KG1 (cell line): ENCODE data around the gene NIP7.
"Not testable (repeated sequence)": the region's sequence is repeated elsewhere in the genome, so short reads cannot be mapped to it uniquely, and the experiment has no call there.

Source experiments
- DNase-seq: peaks from one replicate; lab custom pipeline; 2025; lab: John Stamatoyannopoulos, UW

Gene NIP7

GRCh38 chr16:69345923-69346322, 6.4 kb downstream of the NIP7 start:
- no peak for DNase-seq

GRCh38 chr16:69346683-69347082, 7.1 kb downstream of the NIP7 start:
- no peak for DNase-seq

GRCh38 chr16:69348222-69348621, 8.7 kb downstream of the NIP7 start:
- no peak for DNase-seq

GRCh38 chr16:69349536-69349935, 10.0 kb downstream of the NIP7 start:
- DNase-seq: no peak

- no peak for DNase-seq
Observed at GRCh38 chr16:69350536-69351133, 11.1 kb downstream of the NIP7 start.

GRCh38 chr16:69351309-69352027, 11.9 kb downstream of the NIP7 start, which contains the start of gene TMED6:
Gene TMED6, minus strand, starts transcription at chr16:69351786. Its CDS starts 33 bp downstream, at chr16:69351753.
- DNase-seq: no peak

GRCh38 chr16:69360070-69360469, 20.5 kb downstream of the NIP7 start:
- DNase-seq: not testable (repeated sequence)

GRCh38 chr16:69363281-69363717, 23.7 kb downstream of the NIP7 start:
- DNase-seq: no peak

- DNase-seq: no peak
Observed at GRCh38 chr16:69364088-69364487, 24.5 kb downstream of the NIP7 start.

- no peak for DNase-seq
Observed at GRCh38 chr16:69365901-69366300, 26.3 kb downstream of the NIP7 start.

- no peak for DNase-seq
Observed at GRCh38 chr16:69366431-69366830, 26.9 kb downstream of the NIP7 start.

GRCh38 chr16:69367980-69368379, 28.4 kb downstream of the NIP7 start:
- DNase-seq: no peak

- no peak for DNase-seq
Observed at GRCh38 chr16:69368866-69369265, 29.3 kb downstream of the NIP7 start.

GRCh38 chr16:69371564-69371963, 32.0 kb downstream of the NIP7 start:
- no peak for DNase-seq

- DNase-seq: no peak
Observed at GRCh38 chr16:69373019-69373418, 33.4 kb downstream of the NIP7 start.

- no peak for DNase-seq
Observed at GRCh38 chr16:69376393-69377059, 37.0 kb downstream of the NIP7 start.

GRCh38 chr16:69378036-69378435, 38.5 kb downstream of the NIP7 start:
- no peak for DNase-seq

- no peak for DNase-seq
Observed at GRCh38 chr16:69378760-69379159, 39.2 kb downstream of the NIP7 start.

- no peak for DNase-seq
Observed at GRCh38 chr16:69381231-69381630, 41.7 kb downstream of the NIP7 start.

GRCh38 chr16:69382421-69382820, 42.8 kb downstream of the NIP7 start:
- DNase-seq: no peak

GRCh38 chr16:69384974-69385373, 45.4 kb downstream of the NIP7 start:
- DNase-seq: no peak

GRCh38 chr16:69386596-69386995, 47.0 kb downstream of the NIP7 start:
- DNase-seq: no peak
